ENCODE data around the gene CA4.

Gene CA4

GRCh38 chr17:60163108-60163784, 13.5 kb downstream of the CA4 start:
- Histone ChIP-seq H3K27me3 (ENCODE audit: control insufficient read depth, insufficient read depth, low read length) (no peaks in the 10 kb centered on the region), H3K9ac (ENCODE audit: low read length) (no peak overlapping the region), H3K27ac (ENCODE audit: low read depth, low read length) (no peak overlapping the region), H3K4me3 (ENCODE audit: low read length) (no peak overlapping the region), H3K36me3 (ENCODE audit: control insufficient read depth, insufficient read depth, low read length) (no peaks in the 10 kb centered on the region), H3K4me1 (ENCODE audit: control insufficient read depth, insufficient read depth, low read length) (no peaks in the 10 kb centered on the region)

GRCh38 chr17:60164164-60164563, 14.4 kb downstream of the CA4 start:
- no peak overlapping the region for H3K27ac ChIP-seq (ENCODE audit: low read depth, low read length)
- no peaks in the 10 kb centered on the region for H3K36me3 ChIP-seq (ENCODE audit: control insufficient read depth, insufficient read depth, low read length)
- H3K27me3 ChIP-seq (ENCODE audit: control insufficient read depth, insufficient read depth, low read length) = no peaks in the 10 kb centered on the region
- no peaks in the 10 kb centered on the region for H3K4me1 ChIP-seq (ENCODE audit: control insufficient read depth, insufficient read depth, low read length)
- H3K4me3 ChIP-seq (ENCODE audit: low read length) = no peak overlapping the region
- no peak overlapping the region for H3K9ac ChIP-seq (ENCODE audit: low read length)

- no peak overlapping the region for H3K27ac ChIP-seq (ENCODE audit: low read depth, low read length)
- H3K4me3 ChIP-seq (ENCODE audit: low read length) = no peak overlapping the region
- no peak overlapping the region for H3K9ac ChIP-seq (ENCODE audit: low read length)
- no peaks in the 10 kb centered on the region for H3K4me1 ChIP-seq (ENCODE audit: control insufficient read depth, insufficient read depth, low read length)
- no peaks in the 10 kb centered on the region for H3K27me3 ChIP-seq (ENCODE audit: control insufficient read depth, insufficient read depth, low read length)
- no peaks in the 10 kb centered on the region for H3K36me3 ChIP-seq (ENCODE audit: control insufficient read depth, insufficient read depth, low read length)
Observed at GRCh38 chr17:60164697-60165096, 14.9 kb downstream of the CA4 start.

GRCh38 chr17:60165223-60165622, 15.4 kb downstream of the CA4 start:
- Histone ChIP-seq H3K36me3 (ENCODE audit: control insufficient read depth, insufficient read depth, low read length) (no peaks in the 10 kb centered on the region), H3K4me1 (ENCODE audit: control insufficient read depth, insufficient read depth, low read length) (no peaks in the 10 kb centered on the region), H3K27ac (ENCODE audit: low read depth, low read length) (no peak overlapping the region), H3K9ac (ENCODE audit: low read length) (no peak overlapping the region), H3K4me3 (ENCODE audit: low read length) (no peak overlapping the region), H3K27me3 (ENCODE audit: control insufficient read depth, insufficient read depth, low read length) (no peaks in the 10 kb centered on the region)

- H3K27me3 ChIP-seq (ENCODE audit: control insufficient read depth, insufficient read depth, low read length) = no peaks in the 10 kb centered on the region
- H3K36me3 ChIP-seq (ENCODE audit: control insufficient read depth, insufficient read depth, low read length) = no peaks in the 10 kb centered on the region
- no peak overlapping the region for H3K27ac ChIP-seq (ENCODE audit: low read depth, low read length)
- no peak overlapping the region for H3K4me3 ChIP-seq (ENCODE audit: low read length)
- no peak overlapping the region for H3K9ac ChIP-seq (ENCODE audit: low read length)
- no peaks in the 10 kb centered on the region for H3K4me1 ChIP-seq (ENCODE audit: control insufficient read depth, insufficient read depth, low read length)
Observed at GRCh38 chr17:60165971-60166370, 16.2 kb downstream of the CA4 start.

GRCh38 chr17:60167065-60167741, 17.4 kb downstream of the CA4 start:
- H3K4me1 ChIP-seq (ENCODE audit: control insufficient read depth, insufficient read depth, low read length) = no peaks in the 10 kb centered on the region
- H3K27ac ChIP-seq (ENCODE audit: low read depth, low read length) = no peak overlapping the region
- H3K9ac ChIP-seq (ENCODE audit: low read length) = no peak overlapping the region
- no peak overlapping the region for H3K4me3 ChIP-seq (ENCODE audit: low read length)
- no peaks in the 10 kb centered on the region for H3K27me3 ChIP-seq (ENCODE audit: control insufficient read depth, insufficient read depth, low read length)
- H3K36me3 ChIP-seq (ENCODE audit: control insufficient read depth, insufficient read depth, low read length) = no peaks in the 10 kb centered on the region

GRCh38 chr17:60168654-60169053, 18.9 kb downstream of the CA4 start:
- Histone ChIP-seq H3K27ac (ENCODE audit: low read depth, low read length) (no peak overlapping the region), H3K36me3 (ENCODE audit: control insufficient read depth, insufficient read depth, low read length) (no peaks in the 10 kb centered on the region), H3K4me3 (ENCODE audit: low read length) (no peak overlapping the region), H3K4me1 (ENCODE audit: control insufficient read depth, insufficient read depth, low read length) (no peaks in the 10 kb centered on the region), H3K9ac (ENCODE audit: low read length) (no peak overlapping the region), H3K27me3 (ENCODE audit: control insufficient read depth, insufficient read depth, low read length) (no peaks in the 10 kb centered on the region)

- Histone ChIP-seq H3K36me3 (ENCODE audit: control insufficient read depth, insufficient read depth, low read length) (no peaks in the 10 kb centered on the region), H3K4me3 (ENCODE audit: low read length) (no peak overlapping the region), H3K27ac (ENCODE audit: low read depth, low read length) (no peak overlapping the region), H3K9ac (ENCODE audit: low read length) (no peak overlapping the region), H3K4me1 (ENCODE audit: control insufficient read depth, insufficient read depth, low read length) (no peaks in the 10 kb centered on the region), H3K27me3 (ENCODE audit: control insufficient read depth, insufficient read depth, low read length) (no peaks in the 10 kb centered on the region)
Observed at GRCh38 chr17:60169921-60170817, 20.4 kb downstream of the CA4 start.

GRCh38 chr17:60170835-60171752, 21.3 kb downstream of the CA4 start:
- Histone ChIP-seq H3K36me3 (ENCODE audit: control insufficient read depth, insufficient read depth, low read length) (no peaks in the 10 kb centered on the region), H3K27ac (ENCODE audit: low read depth, low read length) (no peak overlapping the region), H3K4me1 (ENCODE audit: control insufficient read depth, insufficient read depth, low read length) (no peaks in the 10 kb centered on the region), H3K27me3 (ENCODE audit: control insufficient read depth, insufficient read depth, low read length) (no peaks in the 10 kb centered on the region), H3K9ac (ENCODE audit: low read length) (no peak overlapping the region), H3K4me3 (ENCODE audit: low read length) (no peak overlapping the region)

GRCh38 chr17:60171753-60172079, 21.9 kb downstream of the CA4 start:
- Histone ChIP-seq H3K36me3 (ENCODE audit: control insufficient read depth, insufficient read depth, low read length) (no peaks in the 10 kb centered on the region), H3K27me3 (ENCODE audit: control insufficient read depth, insufficient read depth, low read length) (no peaks in the 10 kb centered on the region), H3K27ac (ENCODE audit: low read depth, low read length) (no peak overlapping the region), H3K4me1 (ENCODE audit: control insufficient read depth, insufficient read depth, low read length) (no peaks in the 10 kb centered on the region), H3K9ac (ENCODE audit: low read length) (no peak overlapping the region), H3K4me3 (ENCODE audit: low read length) (no peak overlapping the region)

GRCh38 chr17:60173304-60173819, 23.6 kb downstream of the CA4 start:
- Histone ChIP-seq H3K4me3 (ENCODE audit: low read length) (no peak overlapping the region), H3K27me3 (ENCODE audit: control insufficient read depth, insufficient read depth, low read length) (no peaks in the 10 kb centered on the region), H3K27ac (ENCODE audit: low read depth, low read length) (no peak overlapping the region), H3K4me1 (ENCODE audit: control insufficient read depth, insufficient read depth, low read length) (no peaks in the 10 kb centered on the region), H3K9ac (ENCODE audit: low read length) (no peak overlapping the region), H3K36me3 (ENCODE audit: control insufficient read depth, insufficient read depth, low read length) (peaks cover 3% of the 10 kb centered on the region)

GRCh38 chr17:60174035-60174434, 24.3 kb downstream of the CA4 start:
- H3K27me3 ChIP-seq (ENCODE audit: control insufficient read depth, insufficient read depth, low read length) = no peaks in the 10 kb centered on the region
- H3K36me3 ChIP-seq (ENCODE audit: control insufficient read depth, insufficient read depth, low read length) = peaks cover 4% of the 10 kb centered on the region
- no peaks in the 10 kb centered on the region for H3K4me1 ChIP-seq (ENCODE audit: control insufficient read depth, insufficient read depth, low read length)
- no peak overlapping the region for H3K9ac ChIP-seq (ENCODE audit: low read length)
- no peak overlapping the region for H3K27ac ChIP-seq (ENCODE audit: low read depth, low read length)
- H3K4me3 ChIP-seq (ENCODE audit: low read length) = no peak overlapping the region

Measured in rectal smooth muscle tissue (tissue), 1 donor.